Activated CD8-positive, alpha-beta memory T cell treated with anti-CD3 and anti-CD28 coated beads for 24 hours (primary cell): ENCODE measurements around the gene HOTAIR.

ENCODE experiments used
- DNase-seq: peaks from one replicate; pipeline ENCODE4 v3.0.0-alpha.2; 2020

Gene HOTAIR

GRCh38 chr12:54010972-54011664 lies 36.4 kb upstream of the HOTAIR start:
- DNase-seq = no peak

- no peak for DNase-seq
Observed at GRCh38 chr12:54010053-54010971, 35.6 kb upstream of the HOTAIR start.

DNA sequence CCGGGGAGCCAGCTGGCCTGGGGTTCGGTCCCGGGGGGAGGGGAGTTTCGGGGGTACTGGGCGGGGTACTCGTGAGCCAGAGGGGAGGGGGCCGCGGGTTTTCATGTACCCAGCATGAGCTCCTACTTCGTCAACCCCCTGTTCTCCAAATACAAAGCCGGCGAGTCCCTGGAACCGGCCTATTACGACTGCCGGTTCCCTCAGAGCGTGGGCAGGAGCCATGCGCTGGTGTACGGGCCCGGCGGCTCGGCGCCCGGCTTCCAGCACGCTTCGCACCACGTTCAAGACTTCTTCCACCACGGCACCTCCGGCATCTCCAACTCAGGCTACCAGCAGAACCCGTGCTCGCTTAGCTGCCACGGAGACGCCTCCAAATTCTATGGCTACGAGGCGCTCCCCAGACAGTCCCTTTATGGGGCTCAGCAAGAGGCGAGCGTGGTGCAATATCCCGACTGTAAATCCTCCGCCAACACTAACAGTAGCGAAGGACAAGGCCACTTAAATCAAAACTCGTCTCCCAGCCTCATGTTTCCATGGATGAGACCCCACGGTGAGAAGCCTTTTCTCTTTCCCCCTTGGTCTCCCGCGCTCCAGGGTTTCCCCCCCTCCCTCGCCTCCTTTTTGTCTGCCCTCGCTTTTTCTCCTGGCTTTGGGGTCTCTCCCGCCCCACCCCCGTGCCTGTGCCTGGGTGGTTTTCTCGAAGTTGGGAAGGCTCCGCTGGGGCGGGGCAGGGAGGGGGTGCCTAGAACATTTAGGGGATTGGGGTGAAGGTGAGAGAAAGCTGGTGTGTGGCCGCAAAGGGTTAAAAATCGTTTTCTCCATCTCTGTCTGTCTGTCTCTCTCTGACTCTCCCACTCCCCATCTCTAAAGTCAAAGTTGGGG lies 34.7 kb upstream of the HOTAIR start:
- DNase-seq = no peak

- no peak for DNase-seq
Observed at GRCh38 chr12:54008260-54008552, 33.5 kb upstream of the HOTAIR start.

DNA sequence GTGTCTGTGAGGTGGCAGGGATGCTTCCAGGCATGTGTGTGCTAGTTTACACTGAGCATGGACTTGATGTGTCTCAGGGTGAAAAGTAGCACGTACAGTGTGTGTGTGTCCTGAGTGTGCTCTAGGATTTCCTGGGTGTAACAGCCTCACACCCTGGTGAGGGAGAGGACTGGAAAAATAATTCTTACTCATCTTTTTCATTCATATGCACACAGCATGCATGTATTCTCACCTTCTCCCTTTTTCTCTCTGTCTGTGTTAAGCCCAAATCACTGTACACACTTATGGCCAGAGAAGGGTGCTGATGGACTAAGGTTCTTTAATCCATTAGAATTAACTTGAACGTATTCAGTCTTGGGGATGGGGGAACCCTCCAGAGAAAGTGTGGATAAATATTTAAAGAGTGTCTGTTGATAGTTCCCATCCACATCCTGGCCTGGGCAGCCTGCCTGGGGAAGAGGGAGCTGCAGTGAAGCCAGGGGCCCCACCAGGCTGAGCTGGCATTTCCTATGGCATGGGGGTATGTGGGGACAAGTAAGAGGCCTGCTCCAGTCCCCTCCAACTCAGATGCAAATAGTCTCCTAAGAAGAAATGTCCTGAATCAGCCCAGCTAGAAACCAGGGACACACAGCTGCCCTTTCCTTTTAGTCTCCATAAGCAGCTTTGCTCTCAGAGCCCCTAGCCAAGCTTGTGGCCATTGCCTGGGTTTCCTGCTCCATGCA lies 32.9 kb upstream of the HOTAIR start:
- no peak for DNase-seq

- no peak for DNase-seq
Observed at GRCh38 chr12:54006559-54007220, 31.9 kb upstream of the HOTAIR start.

DNA sequence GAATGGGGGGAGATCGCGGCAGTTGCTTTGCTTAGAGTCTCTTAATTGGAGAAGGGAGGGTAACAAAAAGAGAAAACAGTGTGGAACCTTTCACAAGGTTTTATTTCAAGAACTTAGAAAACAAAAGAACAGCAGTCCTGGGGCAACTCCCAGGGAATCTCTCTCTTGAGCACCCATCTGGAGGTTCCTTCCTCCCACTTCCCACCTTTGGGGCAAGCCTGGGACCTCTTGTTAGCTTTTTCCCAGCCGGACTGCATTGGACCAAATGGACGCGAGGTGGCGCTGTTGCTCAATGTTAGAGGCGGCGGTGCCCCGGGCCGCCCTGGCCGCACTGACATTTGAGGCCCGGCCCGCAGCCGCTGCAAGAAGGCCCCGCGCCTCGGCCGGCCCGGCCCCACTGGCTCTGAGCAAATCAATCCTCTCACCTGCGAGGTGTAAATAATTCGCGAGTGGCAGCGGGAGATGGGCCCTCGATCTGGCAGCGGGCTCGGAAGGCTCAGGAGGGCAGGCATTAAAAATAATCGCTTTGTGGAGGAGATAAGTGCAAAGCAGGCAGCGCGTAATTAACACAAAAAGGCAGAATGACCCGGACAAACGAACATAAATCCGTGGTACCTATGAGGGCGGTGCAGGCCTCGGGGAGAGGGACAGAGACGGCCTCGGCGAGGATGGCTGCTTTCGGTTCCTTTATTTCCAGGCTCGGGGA lies 31.3 kb upstream of the HOTAIR start:
- DNase-seq = peak; percentile 96

- no peak for DNase-seq
Observed at GRCh38 chr12:54005531-54005852, 30.7 kb upstream of the HOTAIR start.

DNA sequence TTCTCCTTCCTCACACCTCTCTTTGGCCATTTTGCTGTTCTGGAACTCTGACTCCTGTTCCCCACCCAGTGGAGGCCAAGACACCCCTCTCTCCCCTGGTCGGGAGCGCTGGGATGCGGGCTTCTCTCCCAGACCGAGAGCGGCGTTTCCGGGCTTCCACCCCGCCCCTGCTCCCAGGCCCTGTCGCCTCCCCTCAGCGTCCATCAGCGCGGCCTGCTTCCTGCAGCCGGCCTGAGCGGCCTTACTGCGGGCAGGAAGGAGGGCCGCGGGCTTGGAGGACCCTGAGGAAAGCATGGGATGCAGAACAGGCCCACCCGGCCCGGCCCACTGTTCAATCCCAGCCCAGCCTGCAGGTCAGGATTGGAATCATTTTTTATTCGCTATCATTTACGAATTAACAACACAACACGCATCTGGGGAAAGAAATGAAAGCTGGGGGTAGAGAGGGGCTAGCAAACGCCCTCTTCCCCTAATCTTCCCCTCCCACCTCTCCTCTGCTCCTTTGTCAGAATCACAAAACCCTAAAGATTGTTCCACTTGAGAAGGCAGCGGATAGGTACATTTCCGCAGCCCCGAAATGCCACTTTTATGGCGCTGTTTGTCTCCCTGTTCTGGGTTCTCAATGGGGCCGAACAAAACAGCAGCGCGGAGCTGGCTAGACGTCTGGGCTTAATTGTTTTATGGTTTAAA lies 30.2 kb upstream of the HOTAIR start:
- no peak for DNase-seq

DNA sequence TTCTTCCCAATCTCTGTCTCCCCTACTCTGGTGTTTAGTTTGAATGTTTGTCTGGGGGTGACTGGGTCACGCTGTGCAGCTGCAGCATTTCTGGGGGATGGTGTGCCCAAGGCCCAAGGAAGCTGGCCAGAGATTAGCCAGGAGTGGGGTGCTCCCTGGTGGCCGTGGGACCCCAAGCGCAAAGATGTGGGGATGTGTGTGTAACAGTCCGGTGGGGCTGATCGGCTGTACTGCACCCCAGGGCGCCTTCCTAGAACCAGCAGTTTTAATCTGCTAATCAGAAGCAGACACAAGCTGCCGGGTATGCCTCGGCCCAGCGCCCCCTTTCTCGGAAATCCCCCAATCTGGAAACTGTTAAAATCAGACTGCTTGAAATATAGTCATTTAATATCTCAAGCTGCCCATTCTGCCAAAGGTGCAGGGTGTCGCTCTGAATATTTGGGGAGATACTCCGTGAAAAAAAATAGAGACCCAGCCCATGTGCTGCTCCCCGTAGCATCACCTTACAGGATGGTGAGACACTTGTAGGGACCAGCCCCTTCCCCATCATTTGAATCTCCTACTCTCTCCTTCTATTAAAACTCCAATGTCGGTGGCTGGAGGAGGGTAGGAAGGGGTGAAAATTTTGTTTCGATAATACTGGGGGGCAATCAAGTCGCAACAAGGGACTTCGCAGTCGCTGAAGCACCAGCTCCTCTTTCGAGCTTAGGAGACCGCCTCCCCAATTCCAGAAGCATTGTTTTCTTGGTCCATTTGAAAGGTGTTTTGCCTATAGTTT lies 29.5 kb upstream of the HOTAIR start:
- no peak for DNase-seq

GRCh38 chr12:54003625-54004024 lies 28.9 kb upstream of the HOTAIR start:
- DNase-seq = no peak

GRCh38 chr12:54002915-54003389 lies 28.2 kb upstream of the HOTAIR start:
- DNase-seq = no peak

- no peak for DNase-seq
Observed at GRCh38 chr12:54002278-54002914, 27.6 kb upstream of the HOTAIR start.

DNA sequence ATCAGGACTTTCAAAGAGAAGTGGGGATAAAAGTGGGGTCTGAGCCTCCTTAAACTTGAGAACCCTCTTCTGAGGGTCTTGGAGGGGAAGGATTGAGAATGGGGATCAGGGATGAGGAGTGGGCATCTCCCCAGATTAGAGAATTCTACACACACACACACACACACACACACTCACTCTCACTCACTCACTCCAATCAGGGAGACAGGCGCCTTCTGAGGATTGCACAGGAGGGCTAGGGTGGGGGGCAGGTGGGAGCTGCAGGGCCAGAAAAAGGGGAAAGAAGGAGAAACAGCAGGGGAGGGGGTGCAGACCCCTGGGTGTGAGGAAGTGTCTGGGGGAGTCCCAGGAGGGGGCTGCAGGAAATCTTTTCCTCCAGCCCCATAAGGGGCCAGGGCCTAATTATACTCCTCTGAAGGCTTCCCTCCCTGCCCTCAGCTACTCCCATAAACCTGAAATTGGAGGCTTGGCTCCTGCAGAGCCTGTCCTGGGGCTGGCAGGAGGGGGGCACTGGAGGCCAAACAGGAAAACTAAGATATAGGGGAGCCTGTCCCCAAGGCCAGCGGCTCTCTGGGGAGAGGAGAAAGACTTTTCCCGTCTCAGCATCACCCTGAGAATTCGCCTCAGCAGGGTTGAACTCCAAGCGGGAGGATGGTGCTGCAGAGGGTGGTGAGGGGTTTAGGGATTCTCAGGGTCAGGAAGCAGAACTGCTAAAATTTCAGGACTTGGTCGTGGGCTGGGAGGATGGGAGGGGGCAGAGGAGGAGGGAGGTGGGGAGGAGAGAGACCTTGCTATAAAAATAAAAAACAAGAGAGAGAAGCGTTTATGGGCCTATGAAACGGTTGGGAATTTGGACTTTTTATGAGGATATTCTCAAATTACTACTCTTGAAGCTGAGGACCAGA lies 26.8 kb upstream of the HOTAIR start:
- no peak for DNase-seq

- no peak for DNase-seq
Observed at GRCh38 chr12:54000116-54001114, 25.7 kb upstream of the HOTAIR start, which contains the start of gene HOXC9. Gene HOXC9 (plus strand): TSS chr12:54000161. CDS start chr12:54000189, 28 bp downstream.

GRCh38 chr12:53999559-54000115 lies 24.9 kb upstream of the HOTAIR start:
- no peak for DNase-seq

DNA sequence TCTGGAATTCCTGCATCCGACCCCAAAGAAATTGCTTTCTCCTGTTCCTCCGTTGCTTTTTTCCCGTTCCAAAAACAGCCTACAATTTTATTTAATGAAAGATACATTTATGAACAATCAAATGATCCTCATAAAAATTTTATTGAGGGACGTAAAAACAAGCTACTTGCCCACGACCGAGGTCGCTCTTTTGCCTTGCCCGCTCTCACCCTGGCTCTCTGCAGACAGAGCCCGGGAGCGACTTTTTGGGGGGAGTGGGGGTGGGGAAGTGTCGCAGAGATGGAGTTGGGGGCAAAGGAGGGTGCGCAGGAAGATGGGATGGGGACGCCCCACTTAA lies 24.1 kb upstream of the HOTAIR start:
- no peak for DNase-seq
